Spleen (tissue), 11 donors: ENCODE measurements around the gene PPP1CA. TPM values are rescaled to one million over a fixed set of nuclear protein-coding genes. Genes with fewer than 3 reads are reported as not detected.
A peak's percentile ranks its signal among the peaks of the same experiment; 100 is the strongest.

Experiments
- DNase-seq: peaks from one replicate; pipeline ENCODE4 v3.0.0-alpha.2; 2020
- H3K27ac ChIP-seq, 8 donors: fragments of 200-600 bp; sonication (generic) in 7 of 8; 1 replicate in 4 of 8; 2 replicates in 4 of 8; pipeline versions ENCODE4 v1.5.0 to v1.8.0; 2016 to 2021; ENCODE audit warnings: inconsistent platforms in 4 of 8, mild to moderate bottlenecking in 4 of 8, moderate library complexity in 1 of 8
- H3K27me3 ChIP-seq, 7 donors: fragments of 200-600 bp; sonication (generic) in 6 of 7; replicated peaks in 1 of 7; 1 replicate in 4 of 7; 2 replicates in 3 of 7; pipeline versions ENCODE4 v1.5.0 to v1.8.0; 2016 to 2021; ENCODE audit warnings: inconsistent platforms in 3 of 7, mild to moderate bottlenecking in 1 of 7
- H3K36me3 ChIP-seq, 6 donors: fragments of 200-600 bp; sonication (generic) in 5 of 6; 1 replicate in 4 of 6; 2 replicates in 2 of 6; pipeline versions ENCODE4 v1.5.0 to v1.8.0; 2016 to 2021; ENCODE audit warnings: inconsistent platforms in 2 of 6
- H3K4me1 ChIP-seq, 6 donors: fragments of 200-600 bp; sonication (generic) in 5 of 6; 1 replicate in 3 of 6; 2 replicates in 3 of 6; pipeline versions ENCODE4 v1.5.0 to v1.8.0; 2016 to 2021; ENCODE audit warnings: inconsistent platforms in 3 of 6
- H3K4me3 ChIP-seq, 8 donors: fragments of 200-600 bp; sonication (generic) in 7 of 8; 1 replicate in 4 of 8; 2 replicates in 4 of 8; pipeline versions ENCODE4 v1.5.0 to v1.8.0; 2016 to 2021; ENCODE audit warnings: inconsistent platforms in 4 of 8, mild to moderate bottlenecking in 4 of 8, moderate library complexity in 2 of 8
- H3K9me3 ChIP-seq, 8 donors: fragments of 200-600 bp; sonication (generic) in 7 of 8; 1 replicate in 4 of 8; 2 replicates in 4 of 8; pipeline versions ENCODE4 v1.5.0 to v1.8.0; 2016 to 2021; ENCODE audit warnings: inconsistent platforms in 4 of 8
- CTCF ChIP-seq, 11 experiments: fragments of 200-600 bp in 7 of 11; fragments of 450-650 bp in 4 of 11; sonication (generic) in 4 of 11; IDR thresholded peaks in 8 of 11; conservative IDR thresholded peaks in 3 of 11; 1 replicate in 7 of 11; 2 replicates in 4 of 11; pipeline versions ENCODE4 v1.4.0 to v1.8.0; 2016 to 2021; ENCODE audit warnings: antibody characterized with exemption in 11 of 11, inconsistent platforms in 4 of 11, mild to moderate bottlenecking in 1 of 11
- POLR2A ChIP-seq, 3 donors: fragments of 450-650 bp; IDR thresholded peaks; one replicate each; pipeline ENCODE4 v1.5.1; 2017; ENCODE audit warnings: antibody characterized with exemption in 3 of 3, mild to moderate bottlenecking in 1 of 3
- POLR2AphosphoS5 ChIP-seq, 3 donors: sonication (generic); formaldehyde crosslinking; IDR thresholded peaks; one replicate each; pipeline ENCODE4 v1.5.1; 2017; ENCODE audit warnings: antibody characterized with exemption in 3 of 3
- WGBS, 5 donors: extraction: QIAGEN DNeasy Blood & Tissue Kit in 3 of 5; methylation state at CpG; one replicate each; pipeline versions ENCODE4 v1.1.5 to v1.1.7; 2013 to 2018; 5-methylcytosine and 5-hydroxymethylcytosine counted together
- intact Hi-C: fragments of 100-400 bp; cut with DNase I; formaldehyde crosslinking; loops from one replicate; pipeline ENCODE4 v1.15.0; 2023; ENCODE audit warnings: low total_unique reads
- polyA plus RNA-seq, 3 donors: library from polyadenylated mRNA; stranded (reverse); fragments of 200-250 nt; gene quantifications; one replicate each; pipeline ENCODE4 v1.2.1, GENCODE V29; 2013
- total RNA-seq, 7 donors: library from RNA; depleted of rRNA in 3 of 7; stranded (reverse); fragments of >200 nt in 3 of 7; fragmentation: NEBNext Ultra II Directional in 4 of 7; extraction: Animal tissue kit (Norgen Biotek cat#: 25700) in 4 of 7; gene quantifications; one replicate each; pipeline versions ENCODE4 v1.1.0 to v1.2.1, GENCODE V29; 2016 to 2021
- donor health status: healthy with polysubstance abuse.
- donor health status: DM: no; HTN: no; CAD: no; lungs with moderate emphysema.
- donor health status: DM: no; HTN: no; CAD: no.
- donor health status: Bipolar disorder and iron deficiency.
- donor health status: healthy.
- donor health status: DM: no; HTN: no; CAD: no.
- donor health status: DM: yes; HTN: yes; CAD: no.

Gene PPP1CA
- total and polyA plus RNA-seq, 10 donors = 147 to 207 (median 158) TPM

GRCh38 chr11:67410984-67411784, 9.5 kb upstream of the PPP1CA start:
- peak overlapping the region in 4 of 8 donors; percentile 96 to 99 (median 98) for H3K27ac ChIP-seq
- peaks cover 41 to 99% (median 89%) of the 10 kb centered on the region in 6 donors for H3K4me1 ChIP-seq
- H3K9me3 ChIP-seq = no peaks in the 10 kb centered on the region
- peaks cover 0 to 60% (median 11%) of the 10 kb centered on the region in 7 donors for H3K27me3 ChIP-seq
- 81 to 89% (median 83%) methylated on average over 12 to 17 of the region's 17 CpGs for WGBS, 5 donors
- H3K36me3 ChIP-seq = peaks cover 0 to 37% (median 1%) of the 10 kb centered on the region in 6 donors
- DNase-seq = peak; percentile 79
- TF ChIP-seq CTCF (IDR thresholded peaks at IDR 0.05 in 8 of 11, conservative IDR thresholded peaks at IDR 0.05 in 3 of 11) = no peak
- no peak for TF ChIP-seq POLR2A (IDR thresholded peaks at IDR 0.05)
- no peak for TF ChIP-seq POLR2AphosphoS5 (IDR thresholded peaks at IDR 0.05)
- intact Hi-C loops = no loop called here
- H3K4me3 ChIP-seq = peak overlapping the region in 1 of 8 donors; percentile 7

- peak overlapping the region in 7 of 8 donors; percentile 38 to 99 (median 96) for H3K27ac ChIP-seq
- H3K9me3 ChIP-seq = no peaks in the 10 kb centered on the region
- 53 to 80% (median 75%) methylated on average over 10 to 15 of the region's 15 CpGs for WGBS, 5 donors
Observed at GRCh38 chr11:67410369-67410831, 8.7 kb upstream of the PPP1CA start.

DNA sequence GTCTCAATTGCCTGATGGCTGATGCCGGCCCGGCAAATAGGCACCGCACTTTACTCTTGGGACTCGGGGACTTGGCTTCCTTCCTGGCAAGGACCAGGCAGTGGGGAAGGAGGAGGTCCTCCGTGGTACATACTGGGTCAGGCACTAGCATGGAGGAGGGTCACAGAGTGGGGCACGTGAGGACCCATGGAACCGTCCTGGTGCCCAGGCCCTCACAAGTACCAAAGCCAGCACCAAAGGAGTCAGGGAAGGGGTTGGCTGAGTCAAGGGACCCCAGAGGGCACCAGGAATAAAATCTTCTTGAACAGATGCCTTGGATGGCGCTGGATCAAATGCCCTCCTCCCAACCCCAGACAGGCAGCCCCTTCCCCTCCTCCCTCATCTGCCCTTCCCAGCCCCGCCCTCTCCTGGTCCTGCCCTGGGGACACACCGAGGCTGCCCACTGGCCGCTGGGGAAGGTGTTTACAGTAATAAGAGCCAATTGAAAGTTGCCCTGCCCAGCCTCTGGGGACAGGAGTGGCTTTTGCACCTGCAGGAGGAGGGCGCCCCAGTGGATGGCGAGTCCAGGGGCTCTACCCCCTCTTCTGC, 8.2 kb upstream of the PPP1CA start:
- intact Hi-C loops = no loop called here
- Histone ChIP-seq H3K9me3 (no peaks in the 10 kb centered on the region), H3K4me3 (peak overlapping the region in 7 of 8 donors; percentile 30 to 75 (median 42)), H3K27me3 (peaks cover 0 to 47% (median 2%) of the 10 kb centered on the region in 7 donors), H3K4me1 (peaks cover 38 to 99% (median 89%) of the 10 kb centered on the region in 6 donors), H3K36me3 (peaks cover 0 to 50% (median 6%) of the 10 kb centered on the region in 6 donors), H3K27ac (peak overlapping the region; percentile 38 to 99 (median 96))
- WGBS, 5 donors = 17 to 32% (median 22%) methylated on average over 12 to 13 of the region's 13 CpGs
- DNase-seq = peak; percentile 91
- no peak for TF ChIP-seq POLR2A (IDR thresholded peaks at IDR 0.05)
- TF ChIP-seq POLR2AphosphoS5 (IDR thresholded peaks at IDR 0.05) = peak in 2 of 3 donors; percentile 45 to 49
- TF ChIP-seq CTCF (IDR thresholded peaks at IDR 0.05 in 8 of 11, conservative IDR thresholded peaks at IDR 0.05 in 3 of 11) = peak in 2 of 11 experiments; percentile 4 to 21

More at GRCh38 chr11:67410369-67410831, 8.7 kb upstream of the PPP1CA start:
- peak; percentile 79 for DNase-seq
- intact Hi-C loops = no loop called here
- Histone ChIP-seq H3K27me3 (peaks cover 0 to 52% (median 7%) of the 10 kb centered on the region in 7 donors), H3K36me3 (peaks cover 0 to 45% (median 5%) of the 10 kb centered on the region in 6 donors), H3K4me3 (peak overlapping the region in 2 of 8 donors; percentile 38 to 75), H3K4me1 (peaks cover 42 to 99% (median 89%) of the 10 kb centered on the region in 6 donors)
- TF ChIP-seq CTCF (IDR thresholded peaks at IDR 0.05 in 8 of 11, conservative IDR thresholded peaks at IDR 0.05 in 3 of 11) (no peak), POLR2AphosphoS5 (IDR thresholded peaks at IDR 0.05) (peak; percentile 26 to 75 (median 30)), POLR2A (IDR thresholded peaks at IDR 0.05) (no peak)
